SK-N-SH treated with all-trans-retinoic acid at 6 μM for 48 hours (cell line): ENCODE measurements around the gene ST6GALNAC1.
"Not testable (repeated sequence)": the region's sequence is repeated elsewhere in the genome, so short reads cannot be mapped to it uniquely, and the experiment has no call there.

ENCODE experiments used
- ATAC-seq: fragments of 200-7000 bp; cut with Tn5 transposase; 3 replicates; pipeline ENCODE4 v1.9.1; 2020; ENCODE audit warnings: mild to moderate bottlenecking, moderate library complexity
- ARNTL ChIP-seq: fragments of 450-650 bp; formaldehyde crosslinking; IDR thresholded peaks from 2 replicates; pipeline ENCODE4 v1.5.0; 2020; ENCODE audit warnings: low read depth, mild to moderate bottlenecking, moderate library complexity, borderline replicate concordance
- BACH2 ChIP-seq: fragments of 250-450 bp; sonication (Bioruptor Pico); IDR thresholded peaks from 2 replicates; pipeline ENCODE4 v1.9.0; 2021; ENCODE audit warnings: mild to moderate bottlenecking, borderline replicate concordance
- CSDC2 ChIP-seq: fragments of 250-450 bp; sonication (Bioruptor Pico); IDR thresholded peaks from 2 replicates; pipeline ENCODE4 v1.5.0; 2020; ENCODE audit warnings: mild to moderate bottlenecking, moderate library complexity
- ESRRG ChIP-seq: fragments of 250-450 bp; sonication (Bioruptor Pico); IDR thresholded peaks from 2 replicates; pipeline ENCODE4 v1.6.1; 2021; ENCODE audit warnings: mild to moderate bottlenecking
- ISL1 ChIP-seq: fragments of 250-450 bp; sonication (Bioruptor Pico); IDR thresholded peaks from 2 replicates; pipeline ENCODE4 v2.1.2; 2022; ENCODE audit warnings: mild to moderate bottlenecking, moderate library complexity
- OSR1 ChIP-seq: fragments of 250-450 bp; sonication (Bioruptor Pico); IDR thresholded peaks from 2 replicates; pipeline ENCODE4 v1.8.0; 2022; ENCODE audit warnings: moderate library complexity, mild to moderate bottlenecking, inconsistent platforms
- SNAI2 ChIP-seq: fragments of 250-450 bp; sonication (Bioruptor Pico); IDR thresholded peaks from 2 replicates; pipeline ENCODE4 v1.5.0; 2020; ENCODE audit warnings: mild to moderate bottlenecking, moderate library complexity
- TCF4 ChIP-seq: fragments of 250-450 bp; sonication (Bioruptor Pico); IDR thresholded peaks from 2 replicates; pipeline ENCODE4 v1.8.0; 2021; ENCODE audit warnings: mild to moderate bottlenecking, moderate library complexity, borderline replicate concordance
- TOX ChIP-seq: fragments of 250-450 bp; sonication (Bioruptor Pico); IDR thresholded peaks from 2 replicates; pipeline ENCODE4 v1.8.0; 2021; ENCODE audit warnings: mild to moderate bottlenecking, moderate library complexity, borderline replicate concordance
- ZC3H10 ChIP-seq: fragments of 250-450 bp; sonication (Bioruptor Pico); IDR thresholded peaks from 2 replicates; pipeline ENCODE4 v1.5.1; 2021; ENCODE audit warnings: mild to moderate bottlenecking, moderate library complexity
- ZNF70 ChIP-seq: fragments of 450-650 bp; formaldehyde crosslinking; IDR thresholded peaks from 2 replicates; pipeline ENCODE4 v1.5.0; 2020; ENCODE audit warnings: mild to moderate bottlenecking, moderate library complexity
- ZNF8 ChIP-seq: fragments of 450-650 bp; formaldehyde crosslinking; IDR thresholded peaks from 2 replicates; pipeline ENCODE4 v1.5.0; 2020; ENCODE audit warnings: mild to moderate bottlenecking, moderate library complexity
- TF ChIP-seq, protein P1 (sequence below): fragments of 250-450 bp; sonication (Bioruptor Pico); IDR thresholded peaks from 2 replicates; pipeline ENCODE4 v1.5.1; 2020; ENCODE audit warnings: low read depth, mild to moderate bottlenecking, moderate library complexity
- TF ChIP-seq, protein P2 (sequence below): fragments of 250-450 bp; sonication (Bioruptor Pico); IDR thresholded peaks from 2 replicates; pipeline ENCODE4 v1.5.0; 2020; ENCODE audit warnings: mild to moderate bottlenecking, moderate library complexity
- TF ChIP-seq, protein P3 (sequence below): fragments of 250-450 bp; sonication (Bioruptor Pico); IDR thresholded peaks from 2 replicates; pipeline ENCODE4 v1.5.1; 2021; ENCODE audit warnings: mild to moderate bottlenecking, moderate library complexity
- TF ChIP-seq, protein P4 (sequence below): fragments of 250-450 bp; sonication (Bioruptor Pico); IDR thresholded peaks from 2 replicates; pipeline ENCODE4 v1.8.0; 2020; ENCODE audit warnings: mild to moderate bottlenecking, moderate library complexity, borderline replicate concordance
- TF ChIP-seq, protein P5 (sequence below): fragments of 250-450 bp; sonication (Bioruptor Pico); IDR thresholded peaks from 2 replicates; pipeline ENCODE4 v1.8.0; 2021; ENCODE audit warnings: low read depth, mild to moderate bottlenecking, moderate library complexity, borderline replicate concordance

ST6GALNAC1 gene

DNA sequence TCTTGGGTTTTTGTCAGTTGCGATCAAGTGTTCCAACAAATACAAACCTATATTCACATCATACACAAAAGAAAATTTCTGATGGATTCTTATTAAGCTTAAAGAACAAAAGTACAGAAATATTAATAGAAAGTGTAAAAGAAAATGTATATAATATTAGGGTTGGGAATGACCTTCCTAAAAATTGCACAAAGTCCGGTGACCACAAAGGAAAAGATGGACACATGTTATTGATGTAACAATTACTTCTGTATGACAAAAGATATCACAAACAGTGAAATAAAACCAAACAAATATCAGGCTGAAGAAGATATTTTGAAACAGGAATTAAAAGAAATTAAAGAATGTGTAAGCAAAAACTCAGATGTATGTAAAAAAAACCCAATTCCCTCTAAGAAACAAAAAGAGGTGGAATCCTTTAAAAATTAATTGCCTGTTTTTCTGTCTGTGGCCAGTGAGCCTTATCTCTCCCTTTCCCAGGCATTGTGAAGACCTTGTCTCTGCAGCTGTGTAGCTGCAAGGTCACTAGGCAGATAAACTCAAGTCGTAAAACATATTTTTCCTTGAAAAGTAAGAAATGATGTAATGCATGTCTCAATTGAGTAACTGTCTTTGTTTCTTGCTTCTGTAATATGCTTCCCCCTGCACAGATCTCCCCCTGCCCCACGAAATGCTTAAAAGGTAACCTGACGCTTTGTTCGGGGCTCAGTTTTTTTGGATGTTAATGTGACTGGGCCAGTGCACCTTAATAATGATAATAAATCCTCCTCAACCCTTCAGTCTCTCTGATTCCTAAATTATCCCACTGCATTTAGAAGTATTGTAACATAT, 2.8 kb downstream of the ST6GALNAC1 start:
- no peak for TF ChIP-seq CSDC2 (CRISPR knock-in tag)
- TF ChIP-seq, protein P1, sequence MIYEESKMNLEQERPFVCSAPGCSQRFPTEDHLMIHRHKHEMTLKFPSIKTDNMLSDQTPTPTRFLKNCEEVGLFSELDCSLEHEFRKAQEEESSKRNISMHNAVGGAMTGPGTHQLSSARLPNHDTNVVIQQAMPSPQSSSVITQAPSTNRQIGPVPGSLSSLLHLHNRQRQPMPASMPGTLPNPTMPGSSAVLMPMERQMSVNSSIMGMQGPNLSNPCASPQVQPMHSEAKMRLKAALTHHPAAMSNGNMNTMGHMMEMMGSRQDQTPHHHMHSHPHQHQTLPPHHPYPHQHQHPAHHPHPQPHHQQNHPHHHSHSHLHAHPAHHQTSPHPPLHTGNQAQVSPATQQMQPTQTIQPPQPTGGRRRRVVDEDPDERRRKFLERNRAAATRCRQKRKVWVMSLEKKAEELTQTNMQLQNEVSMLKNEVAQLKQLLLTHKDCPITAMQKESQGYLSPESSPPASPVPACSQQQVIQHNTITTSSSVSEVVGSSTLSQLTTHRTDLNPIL (CRISPR knock-in tag), result peak; percentile 28; the same call in 1 of the 2 replicates

DNA sequence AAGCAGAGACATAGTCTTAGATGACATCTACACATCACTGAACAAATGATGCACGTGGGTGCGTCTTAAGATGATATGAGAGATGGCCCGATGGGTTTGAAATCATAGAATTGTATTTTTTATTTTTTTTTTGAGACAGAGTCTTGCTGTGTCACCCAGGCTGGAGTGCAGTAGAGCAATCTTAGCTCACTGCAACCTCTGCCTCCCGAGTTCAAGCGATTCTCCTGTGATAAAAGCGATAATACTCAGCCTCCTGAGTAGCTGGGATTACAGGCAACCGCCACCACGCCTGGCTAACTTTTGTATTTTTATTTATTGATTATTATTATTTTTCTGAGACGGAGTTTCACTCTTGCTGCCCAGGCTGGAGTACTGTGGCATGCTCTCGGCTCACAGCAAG, 5.3 kb downstream of the ST6GALNAC1 start:
- TF ChIP-seq ESRRG (CRISPR knock-in tag), result no peak
- TF ChIP-seq ARNTL (CRISPR knock-in tag), result no peak
- TF ChIP-seq BACH2 (CRISPR knock-in tag), result no peak
- TF ChIP-seq, protein P2, sequence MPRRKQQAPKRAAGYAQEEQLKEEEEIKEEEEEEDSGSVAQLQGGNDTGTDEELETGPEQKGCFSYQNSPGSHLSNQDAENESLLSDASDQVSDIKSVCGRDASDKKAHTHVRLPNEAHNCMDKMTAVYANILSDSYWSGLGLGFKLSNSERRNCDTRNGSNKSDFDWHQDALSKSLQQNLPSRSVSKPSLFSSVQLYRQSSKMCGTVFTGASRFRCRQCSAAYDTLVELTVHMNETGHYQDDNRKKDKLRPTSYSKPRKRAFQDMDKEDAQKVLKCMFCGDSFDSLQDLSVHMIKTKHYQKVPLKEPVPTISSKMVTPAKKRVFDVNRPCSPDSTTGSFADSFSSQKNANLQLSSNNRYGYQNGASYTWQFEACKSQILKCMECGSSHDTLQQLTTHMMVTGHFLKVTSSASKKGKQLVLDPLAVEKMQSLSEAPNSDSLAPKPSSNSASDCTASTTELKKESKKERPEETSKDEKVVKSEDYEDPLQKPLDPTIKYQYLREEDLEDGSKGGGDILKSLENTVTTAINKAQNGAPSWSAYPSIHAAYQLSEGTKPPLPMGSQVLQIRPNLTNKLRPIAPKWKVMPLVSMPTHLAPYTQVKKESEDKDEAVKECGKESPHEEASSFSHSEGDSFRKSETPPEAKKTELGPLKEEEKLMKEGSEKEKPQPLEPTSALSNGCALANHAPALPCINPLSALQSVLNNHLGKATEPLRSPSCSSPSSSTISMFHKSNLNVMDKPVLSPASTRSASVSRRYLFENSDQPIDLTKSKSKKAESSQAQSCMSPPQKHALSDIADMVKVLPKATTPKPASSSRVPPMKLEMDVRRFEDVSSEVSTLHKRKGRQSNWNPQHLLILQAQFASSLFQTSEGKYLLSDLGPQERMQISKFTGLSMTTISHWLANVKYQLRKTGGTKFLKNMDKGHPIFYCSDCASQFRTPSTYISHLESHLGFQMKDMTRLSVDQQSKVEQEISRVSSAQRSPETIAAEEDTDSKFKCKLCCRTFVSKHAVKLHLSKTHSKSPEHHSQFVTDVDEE (CRISPR knock-in tag), result no peak
- no peak for TF ChIP-seq ZNF70 (CRISPR knock-in tag)
- no peak for TF ChIP-seq ISL1 (CRISPR knock-in tag)
- no peak for ATAC-seq

More for the DNA sequence above, 2.8 kb downstream of the ST6GALNAC1 start:
- ATAC-seq, result no peak

DNA sequence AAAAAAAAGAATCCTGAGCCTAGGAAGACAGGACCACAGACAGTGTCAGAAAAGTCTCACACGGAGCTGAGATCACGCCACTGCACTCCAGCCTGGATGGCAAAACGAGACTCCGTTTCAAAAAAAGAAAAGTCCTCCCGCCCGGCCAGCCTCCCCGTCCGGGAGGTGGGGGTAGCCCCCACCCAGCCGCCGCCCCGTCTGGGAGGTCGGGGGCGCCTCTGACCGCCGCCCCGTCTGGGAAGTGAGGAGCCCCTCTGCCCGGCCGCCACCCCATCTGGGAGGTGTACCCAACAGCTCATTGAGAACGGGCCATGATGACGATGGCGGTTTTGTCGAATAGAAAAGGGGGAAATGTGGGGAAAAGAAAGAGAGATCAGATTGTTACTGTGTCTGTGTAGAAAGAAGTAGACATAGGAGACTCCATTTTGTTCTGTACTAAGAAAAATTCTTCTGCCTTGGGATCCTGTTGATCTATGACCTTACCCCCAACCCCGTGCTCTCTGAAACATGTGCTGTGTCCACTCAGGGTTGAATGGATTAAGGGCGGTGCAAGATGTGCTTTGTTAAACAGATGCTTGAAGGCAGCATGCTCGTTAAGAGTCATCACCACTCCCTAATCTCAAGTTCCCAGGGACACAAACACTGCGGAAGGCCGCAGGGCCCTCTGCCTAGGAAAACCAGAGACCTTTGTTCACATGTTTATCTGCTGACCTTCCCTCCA, 6.9 kb downstream of the ST6GALNAC1 start:
- not testable (repeated sequence) for ATAC-seq

DNA sequence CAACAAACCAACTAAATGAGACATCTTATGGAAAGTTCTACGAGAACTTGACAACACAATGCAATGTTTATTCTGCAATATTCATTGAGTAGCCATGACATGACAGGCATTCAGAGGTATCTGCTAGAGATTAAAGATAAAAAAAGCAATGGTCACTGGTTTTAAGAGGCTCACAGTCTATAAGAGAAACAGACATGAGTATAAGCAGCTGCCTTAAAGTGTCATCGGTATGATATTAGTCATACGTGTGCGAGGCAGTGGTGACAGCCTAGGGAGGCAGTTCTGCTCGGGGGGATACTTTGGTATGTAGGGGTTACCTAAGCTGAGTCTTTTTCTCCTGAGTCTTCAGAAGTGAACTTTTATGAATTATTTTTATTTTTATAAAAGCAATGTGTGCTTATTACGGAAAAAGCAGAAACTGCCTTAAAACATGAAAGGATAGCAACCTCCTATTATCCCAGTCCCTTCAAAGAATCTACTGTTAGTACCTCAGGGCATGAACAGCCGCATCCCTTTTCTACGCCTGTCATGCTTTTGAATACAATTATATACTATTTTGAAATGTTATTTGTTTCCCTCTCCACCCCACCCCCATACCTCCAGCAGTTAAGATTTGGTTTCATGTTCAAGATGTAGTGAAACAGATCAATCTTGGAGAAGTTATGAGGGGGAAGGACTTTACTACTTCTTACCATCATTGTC, 7.7 kb downstream of the ST6GALNAC1 start:
- ATAC-seq, result peak; percentile 92
- no peak for TF ChIP-seq ZC3H10 (CRISPR knock-in tag)
- peak; percentile 90 for TF ChIP-seq ISL1 (CRISPR knock-in tag)
- TF ChIP-seq, protein P3, sequence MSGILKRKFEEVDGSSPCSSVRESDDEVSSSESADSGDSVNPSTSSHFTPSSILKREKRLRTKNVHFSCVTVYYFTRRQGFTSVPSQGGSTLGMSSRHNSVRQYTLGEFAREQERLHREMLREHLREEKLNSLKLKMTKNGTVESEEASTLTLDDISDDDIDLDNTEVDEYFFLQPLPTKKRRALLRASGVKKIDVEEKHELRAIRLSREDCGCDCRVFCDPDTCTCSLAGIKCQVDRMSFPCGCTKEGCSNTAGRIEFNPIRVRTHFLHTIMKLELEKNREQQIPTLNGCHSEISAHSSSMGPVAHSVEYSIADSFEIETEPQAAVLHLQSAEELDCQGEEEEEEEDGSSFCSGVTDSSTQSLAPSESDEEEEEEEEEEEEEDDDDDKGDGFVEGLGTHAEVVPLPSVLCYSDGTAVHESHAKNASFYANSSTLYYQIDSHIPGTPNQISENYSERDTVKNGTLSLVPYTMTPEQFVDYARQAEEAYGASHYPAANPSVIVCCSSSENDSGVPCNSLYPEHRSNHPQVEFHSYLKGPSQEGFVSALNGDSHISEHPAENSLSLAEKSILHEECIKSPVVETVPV (CRISPR knock-in tag), result no peak
- TF ChIP-seq, protein P1 (CRISPR knock-in tag), result peak; percentile 64; the same call in 1 of the 2 replicates
- TF ChIP-seq, protein P4, sequence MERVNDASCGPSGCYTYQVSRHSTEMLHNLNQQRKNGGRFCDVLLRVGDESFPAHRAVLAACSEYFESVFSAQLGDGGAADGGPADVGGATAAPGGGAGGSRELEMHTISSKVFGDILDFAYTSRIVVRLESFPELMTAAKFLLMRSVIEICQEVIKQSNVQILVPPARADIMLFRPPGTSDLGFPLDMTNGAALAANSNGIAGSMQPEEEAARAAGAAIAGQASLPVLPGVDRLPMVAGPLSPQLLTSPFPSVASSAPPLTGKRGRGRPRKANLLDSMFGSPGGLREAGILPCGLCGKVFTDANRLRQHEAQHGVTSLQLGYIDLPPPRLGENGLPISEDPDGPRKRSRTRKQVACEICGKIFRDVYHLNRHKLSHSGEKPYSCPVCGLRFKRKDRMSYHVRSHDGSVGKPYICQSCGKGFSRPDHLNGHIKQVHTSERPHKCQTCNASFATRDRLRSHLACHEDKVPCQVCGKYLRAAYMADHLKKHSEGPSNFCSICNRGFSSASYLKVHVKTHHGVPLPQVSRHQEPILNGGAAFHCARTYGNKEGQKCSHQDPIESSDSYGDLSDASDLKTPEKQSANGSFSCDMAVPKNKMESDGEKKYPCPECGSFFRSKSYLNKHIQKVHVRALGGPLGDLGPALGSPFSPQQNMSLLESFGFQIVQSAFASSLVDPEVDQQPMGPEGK (CRISPR knock-in tag), result peak; percentile 82
- no peak for TF ChIP-seq ARNTL (CRISPR knock-in tag)
- TF ChIP-seq TOX, result peak; percentile 65; the same call in 1 of the 2 replicates
- TF ChIP-seq TCF4 (CRISPR knock-in tag), result peak; percentile 53
- no peak for TF ChIP-seq ZNF8 (CRISPR knock-in tag)
- no peak for TF ChIP-seq OSR1 (CRISPR knock-in tag)
- TF ChIP-seq, protein P5, sequence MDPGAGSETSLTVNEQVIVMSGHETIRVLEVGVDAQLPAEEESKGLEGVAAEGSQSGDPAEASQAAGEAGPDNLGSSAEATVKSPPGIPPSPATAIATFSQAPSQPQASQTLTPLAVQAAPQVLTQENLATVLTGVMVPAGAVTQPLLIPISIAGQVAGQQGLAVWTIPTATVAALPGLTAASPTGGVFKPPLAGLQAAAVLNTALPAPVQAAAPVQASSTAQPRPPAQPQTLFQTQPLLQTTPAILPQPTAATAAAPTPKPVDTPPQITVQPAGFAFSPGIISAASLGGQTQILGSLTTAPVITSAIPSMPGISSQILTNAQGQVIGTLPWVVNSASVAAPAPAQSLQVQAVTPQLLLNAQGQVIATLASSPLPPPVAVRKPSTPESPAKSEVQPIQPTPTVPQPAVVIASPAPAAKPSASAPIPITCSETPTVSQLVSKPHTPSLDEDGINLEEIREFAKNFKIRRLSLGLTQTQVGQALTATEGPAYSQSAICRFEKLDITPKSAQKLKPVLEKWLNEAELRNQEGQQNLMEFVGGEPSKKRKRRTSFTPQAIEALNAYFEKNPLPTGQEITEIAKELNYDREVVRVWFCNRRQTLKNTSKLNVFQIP (CRISPR knock-in tag), result no peak
- 0 out of 2 replicates have a peak, but pooled peaks have one; percentile 31 for TF ChIP-seq SNAI2 (CRISPR knock-in tag)
